ENCODE measurements around the gene SHPK.

- TF ChIP-seq EZH2 (optimal IDR thresholded peaks at IDR 0.05; ENCODE audit: low read depth, low read length) (no peak), CTCF (IDR thresholded peaks at IDR 0.05; ENCODE audit: low read length) (no peak), EZH2phosphoT487 (IDR thresholded peaks at IDR 0.05; ENCODE audit: low read length) (no peak)
Observed at GRCh38 chr17:3667366-3668278, 31.6 kb upstream of the SHPK start.

Data from MM.1S (cell line).